DOHH2 (cell line): ENCODE results near the gene CEP20.
"Not testable (repeated sequence)": the region's sequence is repeated elsewhere in the genome, so short reads cannot be mapped to it uniquely, and the experiment has no call there.

ENCODE experiments used
- EZH2phosphoT487 ChIP-seq: fragments of 200-600 bp; sonication (generic); IDR thresholded peaks from 2 replicates; pipeline ENCODE4 v1.6.1; 2017; ENCODE audit warnings: borderline replicate concordance, mild to moderate bottlenecking, antibody characterized with exemption, low read length, moderate library complexity, mixed read lengths
- TF ChIP-seq, protein P1 (sequence below): fragments of 200-600 bp; sonication (generic); IDR thresholded peaks from one replicate; pipeline ENCODE4 v1.5.1; 2014; ENCODE audit warnings: antibody characterized with exemption, mild to moderate bottlenecking, low read depth, low read length; ENCODE audit not compliant: poor library complexity, severe bottlenecking

- TF ChIP-seq, protein P1, sequence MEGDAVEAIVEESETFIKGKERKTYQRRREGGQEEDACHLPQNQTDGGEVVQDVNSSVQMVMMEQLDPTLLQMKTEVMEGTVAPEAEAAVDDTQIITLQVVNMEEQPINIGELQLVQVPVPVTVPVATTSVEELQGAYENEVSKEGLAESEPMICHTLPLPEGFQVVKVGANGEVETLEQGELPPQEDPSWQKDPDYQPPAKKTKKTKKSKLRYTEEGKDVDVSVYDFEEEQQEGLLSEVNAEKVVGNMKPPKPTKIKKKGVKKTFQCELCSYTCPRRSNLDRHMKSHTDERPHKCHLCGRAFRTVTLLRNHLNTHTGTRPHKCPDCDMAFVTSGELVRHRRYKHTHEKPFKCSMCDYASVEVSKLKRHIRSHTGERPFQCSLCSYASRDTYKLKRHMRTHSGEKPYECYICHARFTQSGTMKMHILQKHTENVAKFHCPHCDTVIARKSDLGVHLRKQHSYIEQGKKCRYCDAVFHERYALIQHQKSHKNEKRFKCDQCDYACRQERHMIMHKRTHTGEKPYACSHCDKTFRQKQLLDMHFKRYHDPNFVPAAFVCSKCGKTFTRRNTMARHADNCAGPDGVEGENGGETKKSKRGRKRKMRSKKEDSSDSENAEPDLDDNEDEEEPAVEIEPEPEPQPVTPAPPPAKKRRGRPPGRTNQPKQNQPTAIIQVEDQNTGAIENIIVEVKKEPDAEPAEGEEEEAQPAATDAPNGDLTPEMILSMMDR = not testable (repeated sequence)
- TF ChIP-seq EZH2phosphoT487 = not testable (repeated sequence)
These were observed 29.9 kb upstream of the CEP20 start for GRCh38 chr16:15918314-15918713.
